CD4-positive, alpha-beta T cell (primary cell): ENCODE measurements around the gene RNF123. TPM values are rescaled to one million over a fixed set of nuclear protein-coding genes. Genes with fewer than 3 reads are reported as not detected.
"Not testable (repeated sequence)": the region's sequence is repeated elsewhere in the genome, so short reads cannot be mapped to it uniquely, and the experiment has no call there.

Source experiments
- ATAC-seq: fragments of 200-7000 bp; cut with Tn5 transposase; one replicate; pipeline ENCODE4 v1.10.0; 2022; ENCODE audit warnings: mild to moderate bottlenecking; ENCODE audit not compliant: poor library complexity
- CTCF ChIA-PET: fragments of 350-600 bp; sonication (Branson Sonifier 250); formaldehyde crosslinking; loops from one replicate; lab custom pipeline; 2021; ENCODE audit warnings: antibody characterized with exemption, inconsistent platforms; lab: Charles Lee
- POLR2A ChIA-PET: fragments of 350-600 bp; sonication (Branson Sonifier 250); formaldehyde crosslinking; loops from one replicate; lab custom pipeline; 2021; ENCODE audit warnings: antibody characterized with exemption, inconsistent platforms; lab: Charles Lee
- DNase-seq, 14 experiments: peaks; one replicate each; pipeline ENCODE4 v3.0.0-alpha.2; 2013 to 2020; ENCODE audit warnings: mixed read lengths in 2 of 14
- H3K27ac ChIP-seq, 2 donors: one replicate each; pipeline versions ENCODE4 v1.5.1 to v1.7.0; 2013; ENCODE audit warnings: low read length in 2 of 2, low read depth in 1 of 2, mild to moderate bottlenecking in 1 of 2
- H3K27me3 ChIP-seq, 2 experiments: 1 replicate in 1 of 2; 2 replicates in 1 of 2; pipeline versions ENCODE4 v1.6.1 to v1.7.0; 2013; ENCODE audit warnings: low read length in 2 of 2, control low read depth in 1 of 2, mild to moderate bottlenecking in 1 of 2, moderate library complexity in 1 of 2; ENCODE audit not compliant: insufficient read depth in 2 of 2, control insufficient read depth in 1 of 2
- H3K36me3 ChIP-seq: one replicate; pipeline ENCODE4 v1.6.1; 2013; ENCODE audit warnings: low read length, control low read depth; ENCODE audit not compliant: insufficient read depth
- H3K4me1 ChIP-seq: one replicate; pipeline ENCODE4 v1.6.1; 2013; ENCODE audit warnings: low read length, control low read depth; ENCODE audit not compliant: insufficient read depth
- H3K4me3 ChIP-seq: one replicate; pipeline ENCODE4 v1.5.1; 2013; ENCODE audit warnings: mild to moderate bottlenecking, low read length, moderate library complexity
- H3K9me3 ChIP-seq, 2 experiments: 1 replicate in 1 of 2; 2 replicates in 1 of 2; pipeline versions ENCODE4 v1.6.1 to v1.7.0; 2013; ENCODE audit warnings: low read length in 2 of 2, mild to moderate bottlenecking in 2 of 2, control low read depth in 1 of 2, moderate library complexity in 1 of 2; ENCODE audit not compliant: control insufficient read depth in 1 of 2, insufficient read depth in 1 of 2
- H3K27ac Mint-ChIP-seq: one replicate; pipeline ENCODE4 v1.8.0; 2020; ENCODE audit warnings: mixed read lengths
- H3K27me3 Mint-ChIP-seq: one replicate; pipeline ENCODE4 v1.8.0; 2021; ENCODE audit warnings: mixed read lengths
- H3K36me3 Mint-ChIP-seq: one replicate; pipeline ENCODE4 v1.8.0; 2021; ENCODE audit warnings: low read depth, mixed read lengths
- H3K4me1 Mint-ChIP-seq: one replicate; pipeline ENCODE4 v1.8.0; 2021; ENCODE audit warnings: low read depth, mixed read lengths
- H3K4me3 Mint-ChIP-seq: one replicate; pipeline ENCODE4 v1.8.0; 2020; ENCODE audit warnings: mild to moderate bottlenecking, mixed read lengths
- H3K9me3 Mint-ChIP-seq: one replicate; pipeline ENCODE4 v1.8.0; 2020; ENCODE audit warnings: mixed read lengths
- intact Hi-C, 2 experiments: fragments of 100-400 bp; cut with DNase I in 1 of 2; cut with micrococcal nuclease in 1 of 2; formaldehyde crosslinking; loops; one replicate each; pipeline versions ENCODE4 v1.15.1 to v1.9.0; 2023 to 2025; cut with DNase I, micrococcal nuclease
- total RNA-seq, 174 experiments: library from RNA in 2 of 174; stranded (reverse) in 2 of 174; gene quantifications; one replicate each; pipeline ENCODE4 v1.2.3 and lab custom pipeline; 2021 to 2026
- TF ChIP-seq, protein P1 (sequence below): fragments of 200-600 bp; IDR thresholded peaks from one replicate; pipeline ENCODE4 v1.8.0; 2022; ENCODE audit warnings: antibody characterized with exemption, mild to moderate bottlenecking

Gene RNF123
- total RNA-seq, 2 experiments from 2014 or later: 28.8 to 29.7 TPM

DNA sequence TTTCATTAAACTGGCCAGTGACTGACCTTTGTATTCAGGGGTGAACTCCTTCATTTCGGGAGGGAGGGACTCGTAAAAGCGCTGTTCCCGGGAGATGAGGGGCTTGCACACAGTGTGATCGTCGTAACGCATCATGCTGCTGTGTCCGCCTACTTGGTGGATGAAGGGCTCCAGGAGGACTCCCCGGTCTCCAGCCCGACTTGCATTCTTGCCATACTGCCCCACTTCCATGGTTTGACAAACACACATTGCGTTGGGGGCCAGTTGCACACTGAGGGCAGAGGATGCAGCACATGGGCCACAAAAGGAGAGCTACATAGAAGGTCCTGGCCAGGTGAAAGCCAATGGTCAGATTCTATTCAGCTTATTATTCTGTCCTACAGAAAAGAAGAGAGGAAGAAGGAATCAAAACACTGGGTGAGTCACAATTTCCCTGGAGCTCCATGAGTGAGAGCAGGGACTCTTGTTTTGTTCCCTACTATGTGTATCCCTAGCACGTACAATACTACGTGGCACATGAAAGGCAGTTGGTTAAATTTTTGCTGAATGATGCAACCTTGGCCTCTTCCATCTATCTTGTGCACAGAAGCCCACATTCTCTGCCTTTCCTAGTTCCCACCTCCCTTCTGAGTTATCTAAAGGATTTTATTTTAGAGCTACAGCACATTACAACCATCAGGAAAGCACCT lies 58.6 kb downstream of the RNF123 start:
- H3K36me3 Mint-ChIP-seq: peaks cover 63% of the 10 kb centered on the region
- H3K4me3 Mint-ChIP-seq: no peak overlapping the region
- no peaks in the 10 kb centered on the region for H3K9me3 Mint-ChIP-seq
- DNase-seq (no peak), ATAC-seq (no peak)
- TF ChIP-seq, protein P1, sequence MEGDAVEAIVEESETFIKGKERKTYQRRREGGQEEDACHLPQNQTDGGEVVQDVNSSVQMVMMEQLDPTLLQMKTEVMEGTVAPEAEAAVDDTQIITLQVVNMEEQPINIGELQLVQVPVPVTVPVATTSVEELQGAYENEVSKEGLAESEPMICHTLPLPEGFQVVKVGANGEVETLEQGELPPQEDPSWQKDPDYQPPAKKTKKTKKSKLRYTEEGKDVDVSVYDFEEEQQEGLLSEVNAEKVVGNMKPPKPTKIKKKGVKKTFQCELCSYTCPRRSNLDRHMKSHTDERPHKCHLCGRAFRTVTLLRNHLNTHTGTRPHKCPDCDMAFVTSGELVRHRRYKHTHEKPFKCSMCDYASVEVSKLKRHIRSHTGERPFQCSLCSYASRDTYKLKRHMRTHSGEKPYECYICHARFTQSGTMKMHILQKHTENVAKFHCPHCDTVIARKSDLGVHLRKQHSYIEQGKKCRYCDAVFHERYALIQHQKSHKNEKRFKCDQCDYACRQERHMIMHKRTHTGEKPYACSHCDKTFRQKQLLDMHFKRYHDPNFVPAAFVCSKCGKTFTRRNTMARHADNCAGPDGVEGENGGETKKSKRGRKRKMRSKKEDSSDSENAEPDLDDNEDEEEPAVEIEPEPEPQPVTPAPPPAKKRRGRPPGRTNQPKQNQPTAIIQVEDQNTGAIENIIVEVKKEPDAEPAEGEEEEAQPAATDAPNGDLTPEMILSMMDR: no peak
- Histone ChIP-seq H3K27ac (no peak overlapping the region), H3K27me3 (no peaks in the 10 kb centered on the region), H3K4me3 (no peak overlapping the region), H3K36me3 (peaks cover 34% of the 10 kb centered on the region), H3K9me3 (no peaks in the 10 kb centered on the region), H3K4me1 (no peaks in the 10 kb centered on the region)
- CTCF ChIA-PET: interaction anchor here (1.7 kb wide), 1 partner anchor 54 kb away, joined by 4 read pairs; no protein-coding TSS in a partner anchor
- peaks cover 16% of the 10 kb centered on the region for H3K4me1 Mint-ChIP-seq
- POLR2A ChIA-PET: no interaction called here
- H3K27me3 Mint-ChIP-seq: no peaks in the 10 kb centered on the region
- intact Hi-C loops: no loop called here
- no peak overlapping the region for H3K27ac Mint-ChIP-seq

DNA sequence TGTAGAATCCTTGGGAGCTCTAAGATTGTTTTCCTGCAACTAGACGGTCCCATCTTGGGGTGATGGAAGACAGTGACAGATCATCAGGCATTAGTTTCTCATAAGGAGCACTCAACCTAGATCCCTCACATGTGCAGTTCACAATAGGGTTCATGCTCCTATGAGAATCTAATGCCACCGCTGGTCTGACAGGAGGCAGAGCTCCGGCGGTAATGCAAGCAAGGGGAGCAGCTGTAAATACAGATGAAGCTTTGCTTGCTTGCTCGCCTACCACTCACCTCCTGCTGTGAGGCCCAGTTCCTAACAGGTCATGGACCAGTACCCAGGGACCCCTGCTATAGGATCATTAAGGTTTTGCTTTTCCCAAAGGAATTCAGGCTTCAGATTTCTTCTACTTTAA lies 59.5 kb downstream of the RNF123 start:
- POLR2A ChIA-PET, H3K4me1 ChIP-seq, CTCF ChIA-PET, H3K4me3 Mint-ChIP-seq, H3K27me3 ChIP-seq, H3K27ac ChIP-seq, ATAC-seq, H3K27me3 Mint-ChIP-seq, DNase-seq, intact Hi-C loops, H3K4me3 ChIP-seq, H3K27ac Mint-ChIP-seq, H3K9me3 Mint-ChIP-seq, H3K9me3 ChIP-seq: not testable (repeated sequence)
- peaks cover 30% of the 10 kb centered on the region for H3K36me3 ChIP-seq
- Mint-ChIP-seq H3K4me1 (peaks cover 23% of the 10 kb centered on the region), H3K36me3 (peaks cover 66% of the 10 kb centered on the region)

DNA sequence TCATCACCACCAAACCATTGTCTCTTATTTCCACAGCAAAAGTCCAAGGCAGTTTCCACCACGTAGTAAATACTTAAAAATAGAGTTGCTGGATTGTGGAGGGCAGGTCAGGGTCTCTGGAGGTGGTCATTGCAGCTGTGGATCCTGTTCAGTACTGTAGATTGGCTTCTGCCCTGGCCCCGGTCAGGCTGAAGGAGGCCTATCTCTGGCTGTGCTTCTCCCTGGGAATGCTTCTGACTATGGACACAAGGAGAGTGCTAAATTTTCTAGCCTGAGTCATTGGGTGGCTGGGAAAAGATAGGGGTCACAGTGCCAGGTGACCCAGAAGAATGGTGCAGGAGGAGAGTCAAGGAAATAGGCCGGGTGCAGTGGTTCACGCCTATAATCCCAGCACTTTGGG lies 60.7 kb downstream of the RNF123 start:
- ATAC-seq (no peak), DNase-seq (no peak)
- Histone ChIP-seq H3K27me3 (no peaks in the 10 kb centered on the region), H3K9me3 (no peaks in the 10 kb centered on the region), H3K36me3 (peaks cover 30% of the 10 kb centered on the region), H3K27ac (no peak overlapping the region), H3K4me3 (no peak overlapping the region), H3K4me1 (no peaks in the 10 kb centered on the region)
- Mint-ChIP-seq H3K4me3 (no peak overlapping the region), H3K9me3 (no peaks in the 10 kb centered on the region), H3K27me3 (no peaks in the 10 kb centered on the region), H3K27ac (no peak overlapping the region), H3K36me3 (peaks cover 65% of the 10 kb centered on the region), H3K4me1 (peaks cover 25% of the 10 kb centered on the region)
- intact Hi-C loops: no loop called here
- CTCF ChIA-PET: no interaction called here
- TF ChIP-seq, protein P1: no peak
- POLR2A ChIA-PET: interaction anchor here (0.6 kb wide), 1 partner anchor 42 kb away, joined by 3 read pairs; no protein-coding TSS in a partner anchor

DNA sequence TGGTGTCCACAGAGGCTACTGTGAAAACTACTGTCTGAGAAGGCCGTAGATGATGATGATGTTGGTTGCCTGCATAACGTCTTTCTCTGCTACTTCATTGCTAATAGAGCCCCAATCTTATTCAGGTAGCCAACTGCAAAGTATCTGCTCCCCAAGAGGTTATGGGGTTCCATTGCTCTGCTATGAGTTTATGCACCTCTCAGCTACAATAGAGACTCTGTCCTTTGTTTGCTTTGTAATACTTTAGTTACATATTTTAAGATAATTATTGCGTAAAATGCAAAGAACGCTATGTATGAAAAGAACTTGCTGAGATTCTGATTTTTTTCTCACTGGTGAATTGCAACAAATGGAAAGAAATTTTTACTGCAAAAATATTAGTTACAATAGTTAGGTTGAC lies 62.1 kb downstream of the RNF123 start:
- H3K27ac Mint-ChIP-seq: no peak overlapping the region
- H3K27ac ChIP-seq: no peak overlapping the region
- intact Hi-C loops: no loop called here
- peaks cover 57% of the 10 kb centered on the region for H3K36me3 Mint-ChIP-seq
- peaks cover 26% of the 10 kb centered on the region for H3K36me3 ChIP-seq
- TF ChIP-seq, protein P1: no peak
- H3K4me1 ChIP-seq: no peaks in the 10 kb centered on the region
- H3K4me3 Mint-ChIP-seq: no peak overlapping the region
- POLR2A ChIA-PET: no interaction called here
- no peak for ATAC-seq
- peaks cover 35% of the 10 kb centered on the region for H3K4me1 Mint-ChIP-seq
- DNase-seq: no peak
- no peaks in the 10 kb centered on the region for H3K27me3 ChIP-seq
- H3K9me3 ChIP-seq: no peaks in the 10 kb centered on the region
- H3K4me3 ChIP-seq: no peak overlapping the region
- H3K9me3 Mint-ChIP-seq: no peaks in the 10 kb centered on the region
- CTCF ChIA-PET: no interaction called here
- H3K27me3 Mint-ChIP-seq: no peaks in the 10 kb centered on the region
